GM12872 (cell line): ENCODE results near the gene CLDN34.
A peak's percentile ranks its signal among the peaks of the same experiment; 100 is the strongest.

Experiments used
- TF ChIP-seq, protein P1 (sequence below): IDR thresholded peaks from 3 replicates; pipeline ENCODE4 v1.5.1; 2011; ENCODE audit warnings: low read depth, mild to moderate bottlenecking, low read length, moderate library complexity; ENCODE audit not compliant: insufficient read depth

The CLDN34 gene

GRCh38 chrX:9980927-9981326, 13.8 kb downstream of the CLDN34 start:
- TF ChIP-seq, protein P1, sequence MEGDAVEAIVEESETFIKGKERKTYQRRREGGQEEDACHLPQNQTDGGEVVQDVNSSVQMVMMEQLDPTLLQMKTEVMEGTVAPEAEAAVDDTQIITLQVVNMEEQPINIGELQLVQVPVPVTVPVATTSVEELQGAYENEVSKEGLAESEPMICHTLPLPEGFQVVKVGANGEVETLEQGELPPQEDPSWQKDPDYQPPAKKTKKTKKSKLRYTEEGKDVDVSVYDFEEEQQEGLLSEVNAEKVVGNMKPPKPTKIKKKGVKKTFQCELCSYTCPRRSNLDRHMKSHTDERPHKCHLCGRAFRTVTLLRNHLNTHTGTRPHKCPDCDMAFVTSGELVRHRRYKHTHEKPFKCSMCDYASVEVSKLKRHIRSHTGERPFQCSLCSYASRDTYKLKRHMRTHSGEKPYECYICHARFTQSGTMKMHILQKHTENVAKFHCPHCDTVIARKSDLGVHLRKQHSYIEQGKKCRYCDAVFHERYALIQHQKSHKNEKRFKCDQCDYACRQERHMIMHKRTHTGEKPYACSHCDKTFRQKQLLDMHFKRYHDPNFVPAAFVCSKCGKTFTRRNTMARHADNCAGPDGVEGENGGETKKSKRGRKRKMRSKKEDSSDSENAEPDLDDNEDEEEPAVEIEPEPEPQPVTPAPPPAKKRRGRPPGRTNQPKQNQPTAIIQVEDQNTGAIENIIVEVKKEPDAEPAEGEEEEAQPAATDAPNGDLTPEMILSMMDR, result no peak

DNA sequence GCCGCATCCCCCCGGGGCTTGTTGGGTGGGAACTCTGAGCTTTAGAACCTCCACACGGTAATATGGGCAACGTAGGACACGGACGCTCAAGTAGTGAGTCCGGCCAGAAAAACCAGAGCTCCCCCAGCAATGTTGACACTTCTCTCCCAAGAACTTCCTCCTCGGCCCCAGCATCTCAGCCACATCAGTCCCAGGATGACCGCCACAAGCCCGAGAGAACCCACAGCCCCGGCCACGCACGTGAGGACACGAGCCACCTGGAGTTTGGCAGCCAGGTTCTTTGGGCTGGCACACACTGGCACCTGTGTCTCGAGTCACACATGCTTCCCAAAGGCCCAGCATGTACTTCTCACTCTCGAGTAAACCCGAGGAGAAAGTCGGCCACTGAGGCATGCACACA, 16.3 kb downstream of the CLDN34 start:
- TF ChIP-seq, protein P1, result no peak

- TF ChIP-seq, protein P1, result no peak
These were observed 16.7 kb downstream of the CLDN34 start for GRCh38 chrX:9983846-9984245.

GRCh38 chrX:9988762-9989161, 21.6 kb downstream of the CLDN34 start:
- TF ChIP-seq, protein P1, result peak; percentile 34; the same call in 2 of the 3 replicates

- TF ChIP-seq, protein P1, result no peak
These were observed 24.9 kb downstream of the CLDN34 start for GRCh38 chrX:9992061-9992460.

DNA sequence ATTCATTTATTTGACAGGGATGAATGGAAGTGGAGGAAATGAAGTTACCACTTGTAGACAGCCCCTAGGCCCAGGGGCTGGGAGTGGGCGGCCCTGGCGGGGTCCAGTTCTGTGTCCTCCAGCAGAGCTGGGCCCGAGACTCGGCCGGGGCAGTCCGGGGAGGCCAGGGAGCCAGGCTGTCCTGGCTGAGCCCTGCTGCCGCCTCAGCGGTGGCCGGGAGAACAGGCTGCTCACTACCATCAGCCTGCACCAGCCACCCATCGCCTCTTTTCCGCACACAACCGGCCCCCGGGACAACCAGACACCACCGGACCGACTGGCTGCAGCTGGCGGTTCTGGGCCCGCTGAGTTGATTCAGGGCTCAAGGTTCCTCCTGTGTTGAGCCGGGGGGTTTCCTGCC, 25.6 kb downstream of the CLDN34 start:
- TF ChIP-seq, protein P1, result no peak

DNA sequence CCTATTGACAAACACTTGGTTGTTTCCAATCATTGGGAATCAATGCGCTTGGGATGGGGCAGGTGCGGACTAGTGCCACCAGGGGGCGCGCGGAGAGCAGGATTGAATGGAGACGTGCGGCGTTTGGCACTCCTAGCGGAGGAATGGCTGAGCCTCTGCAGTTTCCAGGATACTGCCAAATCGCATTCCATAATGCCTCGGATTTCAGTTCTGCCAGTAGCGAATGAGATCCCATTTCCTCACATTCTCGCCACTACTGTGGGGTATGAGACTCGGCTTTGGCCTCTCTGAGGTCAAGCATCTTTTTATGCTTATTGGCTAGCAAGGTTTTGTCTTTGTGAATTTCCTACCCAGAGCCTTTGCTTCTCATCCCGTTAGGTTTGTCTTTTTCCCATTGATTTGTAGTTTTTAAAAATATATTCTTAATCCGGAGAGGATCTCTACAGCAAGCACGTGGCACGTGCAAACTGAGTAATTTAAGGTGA, 28.7 kb downstream of the CLDN34 start:
- TF ChIP-seq, protein P1, result peak; percentile 76

- TF ChIP-seq, protein P1, result no peak
These were observed 29.9 kb downstream of the CLDN34 start for GRCh38 chrX:9997041-9997440.
